T-helper 2 cell (primary cell): ENCODE data around the gene ARFGEF3.
"Not testable (repeated sequence)": the region's sequence is repeated elsewhere in the genome, so short reads cannot be mapped to it uniquely, and the experiment has no call there.

Experiments used
- DNase-seq, 5 experiments: peaks; one replicate each; pipeline versions ENCODE4 v3.0.0 to v3.0.0-alpha.2; 2012 to 2022

ARFGEF3 gene

DNA sequence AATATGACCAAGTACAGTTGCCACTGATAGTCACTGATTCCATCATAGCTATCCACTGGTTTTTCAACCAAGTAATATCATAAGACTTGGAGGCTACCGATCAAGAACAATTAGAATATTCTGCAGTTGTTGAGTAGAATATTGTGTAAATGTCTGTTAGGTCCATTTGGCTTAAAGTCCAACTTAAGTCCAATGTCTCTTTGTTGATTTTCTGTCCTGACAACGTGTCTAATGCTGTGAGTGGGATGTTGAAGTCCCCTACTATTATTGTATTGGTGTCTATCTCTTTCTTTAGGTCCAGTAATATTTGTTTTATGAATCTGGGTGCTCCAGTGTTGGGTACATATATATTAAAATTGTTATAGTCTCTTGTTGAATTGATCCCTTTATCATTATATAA, 13.9 kb downstream of the ARFGEF3 start:
- no peak for DNase-seq

- no peak for DNase-seq
Measured at GRCh38 chr6:138176652-138177232, 15.0 kb downstream of the ARFGEF3 start.

GRCh38 chr6:138182939-138183789, 21.4 kb downstream of the ARFGEF3 start:
- DNase-seq: no peak

- no peak for DNase-seq
Measured at GRCh38 chr6:138183790-138184134, 22.0 kb downstream of the ARFGEF3 start.

- DNase-seq: no peak
Measured at GRCh38 chr6:138184230-138184629, 22.5 kb downstream of the ARFGEF3 start.

- no peak for DNase-seq
Measured at GRCh38 chr6:138187156-138187555, 25.4 kb downstream of the ARFGEF3 start.

GRCh38 chr6:138188278-138188941, 26.7 kb downstream of the ARFGEF3 start:
- no peak for DNase-seq

DNA sequence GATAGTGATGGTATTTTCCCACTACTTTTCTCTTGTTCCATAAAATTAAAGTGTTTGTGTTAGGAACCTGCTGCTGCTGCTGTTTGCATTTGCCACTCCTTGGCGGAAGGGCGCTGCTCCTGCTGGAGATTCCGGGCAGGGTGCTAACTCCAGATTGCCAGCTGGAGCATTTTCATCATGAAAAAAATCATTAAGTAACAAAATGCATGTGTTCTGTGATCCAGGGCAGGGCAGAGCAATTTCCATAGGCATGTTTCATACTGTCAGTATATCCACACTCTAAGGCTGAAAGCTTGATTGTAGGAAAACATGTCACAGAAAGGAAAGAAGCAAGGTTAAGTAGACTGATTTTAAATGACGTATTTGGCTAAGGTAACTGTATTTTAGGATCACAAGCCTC, 32.5 kb downstream of the ARFGEF3 start:
- DNase-seq: no peak

DNA sequence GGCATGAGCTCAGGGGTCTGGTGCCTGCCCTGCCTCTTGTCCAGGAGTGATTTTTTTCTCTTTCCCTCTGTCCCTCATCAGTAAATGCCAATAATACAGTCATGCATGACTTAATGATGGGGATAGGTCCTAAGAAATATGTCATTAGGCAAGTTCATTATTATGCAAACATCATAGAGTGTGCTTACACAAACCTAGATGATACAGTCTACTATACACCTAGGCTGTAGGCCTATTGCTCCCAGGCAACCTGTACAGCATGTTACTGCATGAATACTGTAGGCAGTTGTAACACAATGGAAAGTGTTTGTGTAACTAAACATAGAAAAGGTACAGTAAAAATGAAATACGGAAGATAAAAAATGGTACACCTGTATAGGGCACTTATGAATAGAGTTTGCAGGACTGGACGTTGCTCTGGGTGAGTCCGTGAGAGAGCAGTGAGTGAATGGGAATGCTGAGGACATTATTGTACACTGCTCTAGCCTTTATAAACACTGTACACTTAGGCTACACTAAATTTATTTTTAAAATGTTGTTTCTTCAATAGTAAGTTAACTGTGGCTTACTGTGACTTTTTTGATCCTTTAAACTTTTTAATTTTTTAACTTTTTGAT, 34.5 kb downstream of the ARFGEF3 start:
- DNase-seq: no peak

DNA sequence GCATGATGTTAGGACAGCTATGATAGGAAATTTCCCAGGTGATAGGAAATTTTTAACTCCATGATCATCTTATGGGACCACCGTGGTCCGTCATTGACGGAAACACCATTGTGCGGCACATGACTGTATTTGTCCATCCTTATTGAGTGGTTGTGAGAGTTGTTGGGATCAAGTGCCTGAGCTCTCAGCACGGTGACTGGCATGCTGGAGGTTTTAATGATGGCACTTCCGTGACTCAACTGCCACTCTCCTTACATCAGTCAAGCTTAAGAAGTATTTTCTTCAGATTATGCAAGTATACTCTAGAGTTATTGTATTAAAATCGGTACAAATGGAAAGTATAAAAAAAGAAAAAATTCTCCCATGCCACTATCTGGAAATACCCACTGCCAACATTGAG, 35.8 kb downstream of the ARFGEF3 start:
- DNase-seq: no peak

- no peak for DNase-seq
Measured at GRCh38 chr6:138198430-138199091, 36.8 kb downstream of the ARFGEF3 start.

- no peak for DNase-seq
Measured at GRCh38 chr6:138201836-138202235, 40.1 kb downstream of the ARFGEF3 start.

- no peak for DNase-seq
Measured at GRCh38 chr6:138203315-138203714, 41.6 kb downstream of the ARFGEF3 start.

GRCh38 chr6:138204303-138204702, 42.6 kb downstream of the ARFGEF3 start:
- no peak for DNase-seq

- DNase-seq: no peak
Measured at GRCh38 chr6:138204792-138205384, 43.1 kb downstream of the ARFGEF3 start.

DNA sequence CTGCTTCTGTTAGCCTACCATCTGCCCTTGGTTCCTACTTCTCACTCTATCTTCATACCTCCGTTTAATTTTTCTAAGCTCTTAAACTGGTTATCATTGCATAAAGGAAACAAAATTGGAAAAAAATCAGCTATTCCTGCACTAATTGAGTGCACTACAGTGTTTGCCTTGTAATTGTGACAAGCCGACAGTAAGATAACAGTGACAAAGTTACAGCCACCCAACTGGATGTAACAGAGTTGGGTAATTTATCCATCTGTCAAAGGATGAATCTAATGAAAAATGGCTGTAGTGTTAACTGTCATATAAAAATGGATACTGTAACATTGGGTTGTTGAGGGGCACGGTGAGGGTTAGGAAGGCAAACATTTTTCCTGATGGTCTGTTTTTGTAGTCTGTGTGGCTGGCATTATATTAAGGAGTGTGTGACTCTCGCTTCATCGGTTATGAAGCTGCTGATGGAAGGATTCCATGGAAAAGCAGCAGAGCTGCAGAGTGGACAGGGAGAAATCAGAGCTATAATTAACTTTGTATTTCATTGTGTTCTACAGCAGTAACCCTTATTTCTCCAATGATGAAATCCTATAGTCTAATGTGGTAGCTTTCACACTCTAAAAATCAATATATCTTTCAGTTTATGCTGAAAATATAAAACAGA, 43.8 kb downstream of the ARFGEF3 start:
- no peak for DNase-seq

DNA sequence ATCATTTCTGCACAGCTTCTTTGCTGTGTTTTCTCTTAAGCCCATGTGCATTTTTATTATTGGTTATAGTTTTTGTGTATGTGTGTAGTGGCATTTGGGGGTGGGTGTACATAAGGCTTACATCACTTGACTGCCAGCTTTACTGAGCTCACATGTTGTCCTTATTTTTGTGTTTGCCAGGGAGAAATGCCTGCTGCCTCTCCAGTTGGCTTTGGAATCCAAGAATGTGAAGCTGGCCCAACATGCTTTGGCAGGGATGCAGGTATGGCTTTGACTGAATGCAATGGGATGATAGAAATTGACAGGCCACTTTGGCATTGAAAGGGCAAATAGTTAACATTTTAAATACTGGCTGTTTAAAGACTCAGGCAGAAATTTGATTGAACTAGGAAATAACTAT, 45.1 kb downstream of the ARFGEF3 start:
- no peak for DNase-seq

GRCh38 chr6:138211048-138211581, 49.4 kb downstream of the ARFGEF3 start:
- DNase-seq: no peak

- no peak for DNase-seq
Measured at GRCh38 chr6:138211601-138212000, 49.9 kb downstream of the ARFGEF3 start.

DNA sequence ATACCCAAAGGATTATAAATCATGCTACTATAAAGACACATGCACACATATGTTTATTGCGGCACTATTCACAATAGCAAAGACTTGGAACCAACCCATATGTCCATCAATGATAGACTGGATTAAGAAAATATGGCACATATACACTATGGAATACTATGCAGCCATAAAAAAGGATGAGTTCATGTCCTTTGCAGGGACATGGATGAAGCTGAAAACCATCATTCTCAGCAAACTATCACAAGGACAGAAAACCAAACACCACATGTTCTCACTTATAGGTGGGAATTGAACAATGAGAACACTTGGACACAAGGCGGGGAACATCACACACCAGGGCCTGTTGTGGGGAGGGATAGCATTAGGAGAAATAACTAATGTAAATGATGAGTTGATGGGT, 50.8 kb downstream of the ARFGEF3 start:
- DNase-seq: not testable (repeated sequence)

DNA sequence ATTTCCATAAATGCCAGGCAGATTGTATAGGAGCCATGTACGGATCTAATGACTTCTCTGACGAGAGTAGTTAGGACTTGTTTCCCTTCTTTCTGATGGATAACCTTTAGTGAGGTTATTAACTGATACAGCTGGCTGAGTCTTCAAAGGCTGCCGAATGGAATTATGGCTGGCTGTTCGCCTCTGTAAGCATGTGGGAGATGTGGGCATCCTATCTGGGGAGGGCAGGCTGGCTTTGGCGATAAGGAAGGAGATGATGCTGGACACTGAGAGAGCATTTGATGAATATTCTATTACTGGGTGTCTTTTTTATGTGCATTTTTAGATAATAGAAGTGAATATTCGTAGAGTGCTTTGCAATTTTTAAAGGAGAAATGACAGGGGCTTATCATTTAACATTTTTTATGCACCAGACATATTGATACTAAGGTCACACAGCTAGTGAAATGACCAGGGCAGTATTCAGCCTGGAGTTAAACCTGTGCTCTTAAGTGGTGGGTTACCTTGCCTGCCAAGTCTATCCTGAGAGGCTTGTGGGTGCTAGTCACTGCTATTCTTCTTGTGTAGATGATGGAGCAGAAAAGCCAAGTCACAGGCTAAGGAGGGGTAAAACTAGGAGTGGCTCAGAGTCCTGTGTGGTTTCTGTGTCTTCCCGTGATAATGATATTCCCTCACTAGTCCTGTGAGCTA, 53.5 kb downstream of the ARFGEF3 start:
- DNase-seq: no peak
